Measurements from ENCODE around the gene CCDC197.

CCDC197 gene

GRCh38 chr14:94058128-94058673 is 61.1 kb downstream of the CCDC197 start:
- Histone ChIP-seq H3K4me1 (ENCODE audit: control insufficient read depth, insufficient read depth, low read length) (no peaks in the 10 kb centered on the region), H3K27me3 (ENCODE audit: control insufficient read depth, insufficient read depth, low read length, poor library complexity, severe bottlenecking) (no peaks in the 10 kb centered on the region), H3K27ac (ENCODE audit: insufficient read depth, low read depth, low read length, poor library complexity, severe bottlenecking) (no peak overlapping the region), H3K4me3 (ENCODE audit: insufficient read depth, low read depth, low read length) (no peak overlapping the region), H3K9me3 (ENCODE audit: control insufficient read depth, low read length) (no peaks in the 10 kb centered on the region), H3K36me3 (ENCODE audit: control insufficient read depth, insufficient read depth, low read length) (peaks cover 60% of the 10 kb centered on the region)
- WGBS, 2 experiments: 96 to 100% methylated on average over 1 of the region's 1 CpG

Measured in ectodermal cell (in vitro differentiated cells).